ENCODE measurements around the gene SPIC.
"Not testable (repeated sequence)": the region's sequence is repeated elsewhere in the genome, so short reads cannot be mapped to it uniquely, and the experiment has no call there.

Gene SPIC

DNA sequence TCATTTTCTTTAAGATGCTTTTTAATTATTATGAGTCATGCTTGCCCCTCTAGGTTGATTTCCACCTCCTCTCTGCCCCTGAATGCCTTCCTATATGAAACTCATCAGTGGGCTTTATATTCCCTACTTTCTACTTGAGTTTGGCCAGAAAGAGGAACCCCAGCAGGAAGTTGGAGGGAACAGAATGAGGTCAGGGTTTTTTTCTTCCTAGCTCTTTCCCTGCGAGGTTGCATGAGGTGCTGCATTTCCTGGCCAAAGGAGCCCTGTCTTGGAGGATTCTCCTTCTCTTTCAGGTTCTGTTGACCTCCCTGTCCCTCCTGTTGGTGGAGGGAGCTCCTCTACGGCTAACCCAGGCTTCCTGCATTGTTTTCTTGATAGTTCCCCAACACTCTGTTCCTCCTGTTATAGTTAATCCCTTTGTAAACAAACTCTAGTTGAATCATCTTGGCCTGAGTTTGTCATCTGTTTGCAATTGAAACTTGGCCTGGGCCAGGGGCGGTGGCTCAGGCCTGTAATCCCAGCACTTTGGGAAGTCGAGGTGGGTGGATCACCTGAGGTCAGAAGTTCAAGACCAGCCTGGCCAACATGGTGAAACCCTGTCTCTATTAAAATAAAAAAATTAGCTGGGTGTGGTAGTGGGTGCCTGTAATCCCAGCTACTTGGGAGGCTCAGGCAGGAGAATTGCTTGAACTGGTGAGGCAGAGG lies 15.3 kb upstream of the SPIC start:
- DNase-seq (ENCODE audit: low read depth, low spot score), result no peak
- in situ Hi-C loops (cut with HindIII; ENCODE audit: low sequenced_read_pairs), result no loop called here
- no peak for TF ChIP-seq CTCF (IDR thresholded peaks at IDR 0.05; ENCODE audit: low read depth, low read length)
- no peak overlapping the region for H3K4me3 ChIP-seq (ENCODE audit: low read depth, low read length)

DNA sequence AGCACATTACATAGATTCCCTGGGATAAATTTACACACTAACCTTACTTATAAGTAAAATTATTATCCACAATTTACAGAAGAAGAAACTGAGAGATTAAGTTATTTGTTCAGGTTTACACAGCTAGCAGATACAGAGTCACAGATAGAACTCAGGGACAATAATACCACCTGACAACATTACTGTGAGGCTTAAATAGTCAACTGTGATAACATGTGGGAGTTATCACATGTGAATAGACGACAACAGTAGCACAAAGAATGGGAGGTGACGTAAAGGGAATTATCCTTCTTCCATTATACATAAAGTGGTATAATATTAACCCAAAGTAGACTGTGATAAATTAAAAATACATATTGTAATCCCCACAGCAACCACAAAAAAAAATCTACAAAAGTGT lies 6.2 kb upstream of the SPIC start:
- in situ Hi-C loops (cut with HindIII; ENCODE audit: low sequenced_read_pairs), result no loop called here
- no peak for DNase-seq (ENCODE audit: low read depth, low spot score)
- no peak overlapping the region for H3K4me3 ChIP-seq (ENCODE audit: low read depth, low read length)
- TF ChIP-seq CTCF (IDR thresholded peaks at IDR 0.05; ENCODE audit: low read depth, low read length), result no peak

DNA sequence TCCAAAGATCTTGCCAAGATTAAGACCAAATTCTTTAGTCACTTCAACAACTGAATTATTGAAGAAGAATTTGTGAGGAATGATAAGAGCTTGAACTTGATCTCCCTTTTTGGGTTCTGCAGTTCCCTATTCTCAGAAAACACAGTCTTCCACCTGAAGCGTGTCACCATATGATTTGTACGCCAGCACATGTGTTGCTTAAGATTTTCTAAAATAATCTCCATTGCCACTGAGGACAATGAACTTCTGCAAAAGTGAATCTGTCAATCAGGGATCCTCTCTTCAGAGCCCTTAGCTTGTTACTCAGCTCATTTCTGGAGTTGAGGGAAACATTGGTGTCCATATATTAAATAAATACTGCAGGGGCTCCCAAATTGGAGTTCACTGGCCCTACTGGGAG lies 4.2 kb upstream of the SPIC start:
- no peak for TF ChIP-seq CTCF (IDR thresholded peaks at IDR 0.05; ENCODE audit: low read depth, low read length)
- no peak overlapping the region for H3K4me3 ChIP-seq (ENCODE audit: low read depth, low read length)
- no peak for DNase-seq (ENCODE audit: low read depth, low spot score)
- in situ Hi-C loops (cut with HindIII; ENCODE audit: low sequenced_read_pairs), result no loop called here

DNA sequence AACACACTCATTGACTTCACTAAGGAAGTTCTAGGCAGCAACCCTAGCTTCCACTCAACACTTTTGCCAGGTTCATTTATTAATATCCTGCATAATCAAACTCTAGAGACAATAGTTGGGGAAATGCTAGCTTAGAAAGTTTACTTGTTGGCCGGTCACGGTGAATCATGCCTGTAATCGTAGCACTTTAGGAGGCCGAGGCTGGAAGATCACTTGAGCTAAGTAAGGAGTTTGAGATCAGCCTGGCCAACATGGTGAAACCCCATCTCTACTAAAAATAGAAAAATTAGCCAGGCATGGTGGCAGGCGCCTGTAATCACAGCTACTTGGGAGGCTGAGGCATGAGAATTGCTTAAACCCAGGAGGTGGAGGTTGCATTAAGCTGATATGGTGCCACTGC lies 3.3 kb upstream of the SPIC start:
- H3K4me3 ChIP-seq (ENCODE audit: low read depth, low read length); DNase-seq (ENCODE audit: low read depth, low spot score); in situ Hi-C loops (cut with HindIII; ENCODE audit: low sequenced_read_pairs): not testable (repeated sequence)

DNA sequence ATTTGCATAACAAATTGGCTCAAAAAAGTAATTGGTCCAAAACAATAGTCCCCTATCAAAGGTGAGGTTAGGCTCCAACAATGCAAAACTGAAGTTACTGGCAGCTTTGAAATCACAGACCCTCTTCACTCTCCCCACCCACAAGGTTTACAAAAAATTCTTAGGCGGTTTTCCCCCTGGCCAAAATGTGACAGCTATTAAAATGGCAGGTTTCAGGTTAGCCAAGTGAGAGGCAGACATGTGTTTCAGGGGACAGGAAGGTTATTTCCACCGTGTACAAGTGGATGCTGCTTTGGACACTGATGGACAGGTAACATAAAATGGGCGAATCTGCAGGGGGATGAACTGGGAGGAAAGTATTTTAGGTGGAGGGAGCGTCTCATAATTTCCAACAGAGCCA lies 888 bp upstream of the SPIC start:
- no peak for TF ChIP-seq CTCF (IDR thresholded peaks at IDR 0.05; ENCODE audit: low read depth, low read length)
- in situ Hi-C loops (cut with HindIII; ENCODE audit: low sequenced_read_pairs), result no loop called here
- H3K4me3 ChIP-seq (ENCODE audit: low read depth, low read length), result no peak overlapping the region
- no peak for DNase-seq (ENCODE audit: low read depth, low spot score)

- no peak for TF ChIP-seq CTCF (IDR thresholded peaks at IDR 0.05; ENCODE audit: low read depth, low read length)
- DNase-seq (ENCODE audit: low read depth, low spot score), result no peak
- H3K4me3 ChIP-seq (ENCODE audit: low read depth, low read length), result no peak overlapping the region
- in situ Hi-C loops (cut with HindIII; ENCODE audit: low sequenced_read_pairs), result no loop called here
Observed at GRCh38 chr12:101475751-101476305, 692 bp downstream of the SPIC start.

- in situ Hi-C loops (cut with HindIII; ENCODE audit: low sequenced_read_pairs), result no loop called here
- DNase-seq (ENCODE audit: low read depth, low spot score), result no peak
- no peak overlapping the region for H3K4me3 ChIP-seq (ENCODE audit: low read depth, low read length)
- TF ChIP-seq CTCF (IDR thresholded peaks at IDR 0.05; ENCODE audit: low read depth, low read length), result no peak
Observed at GRCh38 chr12:101480849-101481248, 5.7 kb downstream of the SPIC start.

Data from astrocyte of the spinal cord (primary cell).